ENCODE results near the gene MAML3.

DNA sequence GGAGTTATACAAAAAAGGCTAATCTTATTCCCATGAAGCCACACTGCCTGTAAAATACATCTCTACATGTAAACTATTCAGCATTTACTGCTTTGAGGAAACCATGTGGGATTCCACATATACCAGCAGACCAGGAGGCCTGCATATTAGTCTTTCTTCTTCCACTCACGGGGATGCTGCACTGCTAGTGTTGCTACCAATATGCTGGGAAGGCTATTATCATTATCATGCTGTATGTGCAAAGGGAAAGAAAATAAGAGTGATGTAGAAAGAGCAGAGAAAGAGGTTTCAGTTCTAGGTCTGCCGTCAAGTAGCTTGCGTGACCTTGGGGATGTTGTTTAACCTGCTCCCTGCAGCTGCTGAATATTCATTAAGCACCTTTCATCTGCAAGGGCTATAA is 427.4 kb downstream of the MAML3 start:
- TF ChIP-seq, protein P1, sequence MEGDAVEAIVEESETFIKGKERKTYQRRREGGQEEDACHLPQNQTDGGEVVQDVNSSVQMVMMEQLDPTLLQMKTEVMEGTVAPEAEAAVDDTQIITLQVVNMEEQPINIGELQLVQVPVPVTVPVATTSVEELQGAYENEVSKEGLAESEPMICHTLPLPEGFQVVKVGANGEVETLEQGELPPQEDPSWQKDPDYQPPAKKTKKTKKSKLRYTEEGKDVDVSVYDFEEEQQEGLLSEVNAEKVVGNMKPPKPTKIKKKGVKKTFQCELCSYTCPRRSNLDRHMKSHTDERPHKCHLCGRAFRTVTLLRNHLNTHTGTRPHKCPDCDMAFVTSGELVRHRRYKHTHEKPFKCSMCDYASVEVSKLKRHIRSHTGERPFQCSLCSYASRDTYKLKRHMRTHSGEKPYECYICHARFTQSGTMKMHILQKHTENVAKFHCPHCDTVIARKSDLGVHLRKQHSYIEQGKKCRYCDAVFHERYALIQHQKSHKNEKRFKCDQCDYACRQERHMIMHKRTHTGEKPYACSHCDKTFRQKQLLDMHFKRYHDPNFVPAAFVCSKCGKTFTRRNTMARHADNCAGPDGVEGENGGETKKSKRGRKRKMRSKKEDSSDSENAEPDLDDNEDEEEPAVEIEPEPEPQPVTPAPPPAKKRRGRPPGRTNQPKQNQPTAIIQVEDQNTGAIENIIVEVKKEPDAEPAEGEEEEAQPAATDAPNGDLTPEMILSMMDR (IDR thresholded peaks at IDR 0.05 in 8 of 11, conservative IDR thresholded peaks at IDR 0.05 in 3 of 11) = no peak
- TF ChIP-seq POLR2AphosphoS5 (IDR thresholded peaks at IDR 0.05) = no peak

Measured in spleen (tissue), 7 donors.